Caco-2 (cell line): ENCODE results near the gene HSPG2. TPM values are rescaled to one million over a fixed set of nuclear protein-coding genes. Genes with fewer than 3 reads are reported as not detected.
"Not testable (repeated sequence)": the region's sequence is repeated elsewhere in the genome, so short reads cannot be mapped to it uniquely, and the experiment has no call there.

Source experiments
- BruUV-seq: library from RNA; stranded (reverse); fragments of 400-500 nt; replicated peaks from 2 replicates; lab custom pipeline; 2021; lab: Mats Ljungman, UMichigan
- CTCF ChIA-PET: fragments of 300-600 bp; sonication (Branson Sonifier 250); formaldehyde crosslinking; loops from one replicate; lab custom pipeline; 2022; ENCODE audit warnings: antibody characterized with exemption; lab: Charles Lee
- POLR2A ChIA-PET: fragments of 300-600 bp; sonication (Branson Sonifier 250); formaldehyde crosslinking; loops from one replicate; lab custom pipeline; 2022; ENCODE audit warnings: antibody characterized with exemption; lab: Charles Lee
- DNase-seq, 2 experiments: peaks; one replicate each; pipeline versions ENCODE4 v3.0.0 to v3.0.0-alpha.2; 2020 to 2022
- H3K27me3 ChIP-seq: replicated peaks from 2 replicates; pipeline ENCODE4 v1.6.0; 2011; ENCODE audit warnings: low read length; ENCODE audit not compliant: control insufficient read depth, insufficient read depth
- H3K36me3 ChIP-seq: 2 replicates; pipeline ENCODE4 v1.5.1; 2011; ENCODE audit warnings: low read length; ENCODE audit not compliant: control insufficient read depth, insufficient read depth
- H3K4me1 ChIP-seq: fragments of 250-450 bp; sonication (Bioruptor Pico); 2 replicates; pipeline ENCODE4 v1.5.1; 2020; ENCODE audit warnings: mild to moderate bottlenecking
- H3K4me3 ChIP-seq: 2 replicates; pipeline ENCODE4 v1.5.1; 2011; ENCODE audit warnings: low read depth, mild to moderate bottlenecking, control low read depth, low read length
- H3K9me3 ChIP-seq: fragments of 250-450 bp; sonication (Bioruptor Pico); 2 replicates; pipeline ENCODE4 v1.5.1; 2020; ENCODE audit warnings: mild to moderate bottlenecking, moderate library complexity
- H3K27ac Mint-ChIP-seq: one replicate; pipeline ENCODE4 v1.8.0; 2022; ENCODE audit warnings: mixed read lengths; ENCODE audit not compliant: unreplicated experiment
- H3K27me3 Mint-ChIP-seq: one replicate; pipeline ENCODE4 v1.8.0; 2022; ENCODE audit warnings: mixed read lengths; ENCODE audit not compliant: insufficient read depth, unreplicated experiment
- H3K36me3 Mint-ChIP-seq: one replicate; pipeline ENCODE4 v1.8.0; 2022; ENCODE audit warnings: mild to moderate bottlenecking, mixed read lengths; ENCODE audit not compliant: insufficient read depth, unreplicated experiment
- H3K4me1 Mint-ChIP-seq: one replicate; pipeline ENCODE4 v1.8.0; 2022; ENCODE audit warnings: low read depth, mixed read lengths; ENCODE audit not compliant: unreplicated experiment
- H3K4me3 Mint-ChIP-seq: one replicate; pipeline ENCODE4 v1.8.0; 2022; ENCODE audit warnings: mild to moderate bottlenecking, moderate library complexity, mixed read lengths; ENCODE audit not compliant: unreplicated experiment
- H3K9me3 Mint-ChIP-seq: one replicate; pipeline ENCODE4 v1.8.0; 2022; ENCODE audit warnings: mixed read lengths; ENCODE audit not compliant: unreplicated experiment
- CTCF ChIP-seq, 2 experiments: fragments of 200-600 bp in 1 of 2; IDR thresholded peaks; 1 replicate in 1 of 2; 2 replicates in 1 of 2; pipeline versions ENCODE4 v1.5.1 to v1.8.0; 2011 to 2022; ENCODE audit warnings: antibody characterized with exemption in 1 of 2, control low read depth in 1 of 2, inconsistent platforms in 1 of 2, low read depth in 1 of 2, low read length in 1 of 2, mild to moderate bottlenecking in 1 of 2, moderate library complexity in 1 of 2; ENCODE audit not compliant: insufficient read depth in 1 of 2, severe bottlenecking in 1 of 2, unreplicated experiment in 1 of 2
- intact Hi-C: fragments of 100-400 bp; cut with micrococcal nuclease; formaldehyde crosslinking; loops from one replicate; pipeline ENCODE4 v1.10.0; 2022; ENCODE audit not compliant: unreplicated experiment
- total RNA-seq: library from RNA; stranded (reverse); gene quantifications from 2 replicates; pipeline ENCODE4 v1.2.3, GENCODE V29; 2022

The HSPG2 gene
- total RNA-seq, 1 experiment from 2014 or later = 237 TPM

GRCh38 chr1:21828075-21828474, 109.0 kb downstream of the HSPG2 start:
- CTCF ChIA-PET = no interaction called here
- Mint-ChIP-seq H3K36me3 (peaks cover 63% of the 10 kb centered on the region), H3K4me3 (no peak overlapping the region), H3K27me3 (no peaks in the 10 kb centered on the region), H3K27ac (no peak overlapping the region), H3K4me1 (no peaks in the 10 kb centered on the region), H3K9me3 (no peaks in the 10 kb centered on the region)
- DNase-seq = no peak
- no peaks in the 10 kb centered on the region for H3K9me3 ChIP-seq
- peaks cover 2% of the 10 kb centered on the region; the same call in 1 of the 2 replicates for H3K36me3 ChIP-seq
- no peaks in the 10 kb centered on the region for H3K4me1 ChIP-seq
- POLR2A ChIA-PET = no interaction called here
- H3K27me3 ChIP-seq = no peaks in the 10 kb centered on the region
- no peak for TF ChIP-seq CTCF (IDR thresholded peaks at IDR 0.05; ENCODE audit: insufficient read depth in 1 of 2, low read depth in 1 of 2, low read length in 1 of 2, severe bottlenecking in 1 of 2, unreplicated experiment in 1 of 2)
- H3K4me3 ChIP-seq = no peak overlapping the region
- intact Hi-C loops = no loop called here
- BruUV-seq = no TSS peak

- Histone ChIP-seq H3K4me3 (no peak overlapping the region), H3K27me3 (no peaks in the 10 kb centered on the region), H3K9me3 (no peaks in the 10 kb centered on the region), H3K4me1 (no peaks in the 10 kb centered on the region), H3K36me3 (peaks cover 2% of the 10 kb centered on the region; the same call in 1 of the 2 replicates)
- H3K27me3 Mint-ChIP-seq = no peaks in the 10 kb centered on the region
- no peak for TF ChIP-seq CTCF (IDR thresholded peaks at IDR 0.05; ENCODE audit: insufficient read depth in 1 of 2, low read depth in 1 of 2, low read length in 1 of 2, severe bottlenecking in 1 of 2, unreplicated experiment in 1 of 2)
- H3K4me1 Mint-ChIP-seq = no peaks in the 10 kb centered on the region
- no TSS peak for BruUV-seq
- H3K36me3 Mint-ChIP-seq = peaks cover 56% of the 10 kb centered on the region
- H3K4me3 Mint-ChIP-seq = no peak overlapping the region
- CTCF ChIA-PET = no interaction called here
- H3K27ac Mint-ChIP-seq = no peak overlapping the region
- no peaks in the 10 kb centered on the region for H3K9me3 Mint-ChIP-seq
- intact Hi-C loops = no loop called here
- DNase-seq = no peak
- POLR2A ChIA-PET = no interaction called here
These were observed 109.9 kb downstream of the HSPG2 start for GRCh38 chr1:21827141-21827679.

- H3K4me1 Mint-ChIP-seq, H3K27me3 Mint-ChIP-seq, H3K9me3 ChIP-seq, DNase-seq, intact Hi-C loops, H3K9me3 Mint-ChIP-seq, H3K27me3 ChIP-seq, H3K4me1 ChIP-seq, H3K4me3 ChIP-seq, CTCF ChIA-PET, H3K36me3 ChIP-seq, BruUV-seq, POLR2A ChIA-PET, H3K4me3 Mint-ChIP-seq, H3K27ac Mint-ChIP-seq: not testable (repeated sequence)
- peaks cover 51% of the 10 kb centered on the region for H3K36me3 Mint-ChIP-seq
These were observed 110.4 kb downstream of the HSPG2 start for GRCh38 chr1:21826694-21827093.
